Loucy (cell line): Measurements from ENCODE around the gene CERK.

Source experiments
- CTCF ChIP-seq: fragments of 200-600 bp; sonication (generic); conservative IDR thresholded peaks from 2 replicates; pipeline ENCODE4 v1.5.1; 2014; ENCODE audit warnings: mild to moderate bottlenecking, antibody characterized with exemption, low read length
- EZH2phosphoT487 ChIP-seq: fragments of 200-600 bp; IDR thresholded peaks from 2 replicates; pipeline ENCODE4 v1.6.1; 2018; ENCODE audit warnings: antibody characterized with exemption, mild to moderate bottlenecking, moderate library complexity, borderline replicate concordance

DNA sequence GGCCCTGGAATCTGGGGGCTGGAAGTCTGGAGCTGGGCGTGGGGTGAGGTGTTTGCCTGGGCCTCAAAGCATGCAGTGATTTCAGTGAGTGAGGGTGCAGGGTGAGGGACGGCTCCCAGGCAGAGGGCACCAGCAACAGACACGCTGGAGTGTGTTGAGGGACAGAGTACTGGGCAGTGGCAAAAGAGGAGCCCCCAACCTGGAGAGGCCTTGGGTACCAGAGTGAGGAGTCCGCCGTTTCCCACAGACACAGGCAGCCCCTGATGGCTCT, 12.4 kb upstream of the CERK start:
- no peak for TF ChIP-seq CTCF
- no peak for TF ChIP-seq EZH2phosphoT487
